Adrenal gland (tissue), 12 donors: Measurements from ENCODE around the gene NECTIN1. TPM values are rescaled to one million over a fixed set of nuclear protein-coding genes. Genes with fewer than 3 reads are reported as not detected.

Experiments
- DNase-seq, 7 donors: peaks; one replicate each; pipeline ENCODE4 v3.0.0-alpha.2; 2019 to 2020
- H3K27ac ChIP-seq, 5 donors: fragments of 200-600 bp; sonication (generic) in 4 of 5; 1 replicate in 3 of 5; 2 replicates in 2 of 5; pipeline versions ENCODE4 v1.5.1 to v1.8.0; 2016 to 2020; ENCODE audit warnings: mild to moderate bottlenecking in 1 of 5
- H3K27me3 ChIP-seq: fragments of 200-600 bp; 2 replicates; pipeline ENCODE4 v1.8.0; 2021
- H3K36me3 ChIP-seq, 2 donors: fragments of 200-600 bp; replicated peaks in 1 of 2; 1 replicate in 1 of 2; 2 replicates in 1 of 2; pipeline versions ENCODE4 v1.5.1 to v1.8.0; 2018 to 2022
- H3K4me1 ChIP-seq, 2 donors: fragments of 200-600 bp; replicated peaks in 1 of 2; 1 replicate in 1 of 2; 2 replicates in 1 of 2; pipeline versions ENCODE4 v1.5.1 to v1.8.0; 2018 to 2021
- H3K4me3 ChIP-seq, 4 donors: fragments of 200-600 bp; sonication (generic) in 3 of 4; one replicate each; pipeline ENCODE4 v1.5.1; 2016 to 2018
- H3K9me3 ChIP-seq, 3 donors: fragments of 200-600 bp; sonication (generic) in 1 of 3; replicated peaks in 1 of 3; 1 replicate in 2 of 3; 2 replicates in 1 of 3; pipeline versions ENCODE4 v1.5.1 to v1.8.0; 2016 to 2021
- CTCF ChIP-seq, 6 experiments: fragments of 450-650 bp in 4 of 6; fragments of 200-600 bp in 2 of 6; sonication (generic) in 1 of 6; IDR thresholded peaks; 1 replicate in 5 of 6; 2 replicates in 1 of 6; pipeline versions ENCODE4 v1.5.1 to v1.8.0; 2016 to 2021; ENCODE audit warnings: antibody characterized with exemption in 6 of 6, mild to moderate bottlenecking in 2 of 6, moderate library complexity in 1 of 6
- POLR2A ChIP-seq, 2 donors: fragments of 450-650 bp; IDR thresholded peaks; one replicate each; pipeline ENCODE4 v1.6.1; 2017; ENCODE audit warnings: antibody characterized with exemption in 2 of 2, mild to moderate bottlenecking in 2 of 2, moderate library complexity in 1 of 2
- WGBS, 4 donors: extraction: QIAGEN DNeasy Blood & Tissue Kit in 2 of 4; methylation state at CpG; one replicate each; pipeline versions ENCODE4 v1.1.5 to v1.1.7; 2013 to 2017; 5-methylcytosine and 5-hydroxymethylcytosine counted together
- intact Hi-C, 2 donors: fragments of 100-400 bp; cut with DNase I; formaldehyde crosslinking; loops; one replicate each; pipeline versions ENCODE4 v1.14.1 to v1.15.0; 2022 to 2023
- polyA plus RNA-seq, 3 donors: library from polyadenylated mRNA; stranded (reverse); fragments of 200-250 nt in 2 of 3; fragments of 350-450 nt in 1 of 3; fragmentation: Illumina TruSeq in 1 of 3; extraction: RNeasy Lipid Tissue Mini Kit (QIAGEN cat#74804) in 1 of 3; gene quantifications; one replicate each; pipeline ENCODE4 v1.2.3, GENCODE V29; 2013 to 2014
- total RNA-seq, 9 donors: library from RNA; depleted of rRNA in 4 of 9; stranded (reverse); fragments of >200 nt in 4 of 9; fragments of 120-200 nt in 1 of 9; fragmentation: NEBNext Ultra II Directional in 1 of 9; extraction: Animal tissue kit (Norgen Biotek cat#: 25700) in 1 of 9; gene quantifications; one replicate each; pipeline versions ENCODE4 v1.1.0 to v1.2.4, GENCODE V29; 2013 to 2023
- donor health status: healthy with polysubstance abuse.
- donor health status: Bipolar disorder and iron deficiency.
- donor health status: DM: yes; HTN: yes; CAD: no.
- donor health status: DM: no; HTN: no; CAD: no.
- donor health status: DM: no; HTN: no; CAD: no.
- donor health status: DM: yes; HTN: yes; CAD: no.

The NECTIN1 gene
- total and polyA plus RNA-seq, 12 donors: 1.6 to 19.6 (median 5.4) TPM

- H3K27ac ChIP-seq: no peak overlapping the region
- intact Hi-C loops: loop anchor here (5.0 kb wide), 2 partner anchors 78 to 367 kb away; no protein-coding TSS in a partner anchor
- TF ChIP-seq CTCF (IDR thresholded peaks at IDR 0.05) (no peak), POLR2A (IDR thresholded peaks at IDR 0.05) (no peak)
- WGBS, 4 donors: 80 to 86% (median 83%) methylated on average over 4 of the region's 4 CpGs
- no peaks in the 10 kb centered on the region for H3K36me3 ChIP-seq
- no peaks in the 10 kb centered on the region for H3K9me3 ChIP-seq
- DNase-seq: no peak
- no peak overlapping the region for H3K4me3 ChIP-seq
- peaks cover 25% of the 10 kb centered on the region for H3K27me3 ChIP-seq
- H3K4me1 ChIP-seq: no peaks in the 10 kb centered on the region
Measured at GRCh38 chr11:119739975-119740374, 11.0 kb upstream of the NECTIN1 start.

- Histone ChIP-seq H3K27me3 (peaks cover 25% of the 10 kb centered on the region), H3K4me3 (no peak overlapping the region), H3K4me1 (no peaks in the 10 kb centered on the region), H3K27ac (no peak overlapping the region), H3K9me3 (no peaks in the 10 kb centered on the region), H3K36me3 (no peaks in the 10 kb centered on the region)
- no peak for DNase-seq
- 54 to 63% (median 60%) methylated on average over 7 to 8 of the region's 8 CpGs for WGBS, 4 donors
- TF ChIP-seq POLR2A (IDR thresholded peaks at IDR 0.05): no peak
- no peak for TF ChIP-seq CTCF (IDR thresholded peaks at IDR 0.05)
- intact Hi-C loops: loop anchor here (5.0 kb wide), 2 partner anchors 77 to 368 kb away; no protein-coding TSS in a partner anchor
Measured at GRCh38 chr11:119739021-119739703, 10.2 kb upstream of the NECTIN1 start.

- intact Hi-C loops: loop anchor here (5.0 kb wide), 2 partner anchors 76 to 369 kb away; no protein-coding TSS in a partner anchor
- DNase-seq: no peak
- 80 to 100% (median 92%) methylated on average over 2 to 5 of the region's 5 CpGs for WGBS, 4 donors
- Histone ChIP-seq H3K36me3 (no peaks in the 10 kb centered on the region), H3K4me3 (no peak overlapping the region), H3K27me3 (peaks cover 19% of the 10 kb centered on the region), H3K27ac (no peak overlapping the region), H3K4me1 (no peaks in the 10 kb centered on the region), H3K9me3 (no peaks in the 10 kb centered on the region)
- TF ChIP-seq POLR2A (IDR thresholded peaks at IDR 0.05) (no peak), CTCF (IDR thresholded peaks at IDR 0.05) (no peak)
Measured at GRCh38 chr11:119738059-119738439, 9.0 kb upstream of the NECTIN1 start.

GRCh38 chr11:119737366-119738058 is 8.5 kb upstream of the NECTIN1 start:
- no peak for DNase-seq
- Histone ChIP-seq H3K36me3 (no peaks in the 10 kb centered on the region), H3K9me3 (no peaks in the 10 kb centered on the region), H3K4me1 (no peaks in the 10 kb centered on the region), H3K4me3 (no peak overlapping the region), H3K27ac (no peak overlapping the region), H3K27me3 (peaks cover 18% of the 10 kb centered on the region)
- 84 to 92% (median 88%) methylated on average over 5 to 8 of the region's 8 CpGs for WGBS, 4 donors
- intact Hi-C loops: loop anchor here (5.0 kb wide), 2 partner anchors 75 to 370 kb away; no protein-coding TSS in a partner anchor
- TF ChIP-seq POLR2A (IDR thresholded peaks at IDR 0.05): no peak
- no peak for TF ChIP-seq CTCF (IDR thresholded peaks at IDR 0.05)
